A549 (cell line): ENCODE measurements around the gene DNAJC7. TPM values are rescaled to one million over a fixed set of nuclear protein-coding genes. Genes with fewer than 3 reads are reported as not detected.

Source experiments
- ATAC-seq, 2 experiments: fragments of 200-7000 bp in 1 of 2; fragments of >200 bp in 1 of 2; cut with Nextera tagmentation in 1 of 2; cut with Tn5 transposase in 1 of 2; 3 replicates each; pipeline versions ENCODE4 v1.8.0 to v1.9.1; 2018 to 2020; ENCODE audit warnings: mild to moderate bottlenecking in 1 of 2, moderate library complexity in 1 of 2
- CTCF ChIA-PET: fragments of 300-600 bp; sonication (Branson Sonifier 250); formaldehyde crosslinking; extraction: SDS; loops from one replicate; lab custom pipeline; 2021; ENCODE audit warnings: antibody characterized with exemption, inconsistent platforms; lab: Yijun Ruan, JAX
- POLR2A ChIA-PET: fragments of 350-600 bp; formaldehyde crosslinking; extraction: SDS; loops from one replicate; lab custom pipeline; 2021; ENCODE audit warnings: antibody characterized with exemption, inconsistent platforms; lab: Yijun Ruan, JAX
- DNase-seq, 2 experiments: peaks; one replicate each; pipeline versions ENCODE4 v3.0.0 to v3.0.0-alpha.2; 2011 to 2016; ENCODE audit warnings: low read depth in 1 of 2, low spot score in 1 of 2
- FAIRE-seq: peaks from 2 replicates; lab custom pipeline; 2011; peaks lifted over from hg19 to GRCh38; lab: Jason Lieb, UNC
- H3K27ac ChIP-seq, 2 experiments: fragments of >200 bp; sonication (Bioruptor Twin); formaldehyde crosslinking; 3 replicates each; pipeline ENCODE4 v1.5.1; 2016 to 2017
- H3K4me1 ChIP-seq: fragments of >200 bp; sonication (Bioruptor Twin); formaldehyde crosslinking; 3 replicates; pipeline ENCODE4 v1.6.1; 2016
- H3K4me2 ChIP-seq: fragments of >200 bp; sonication (Bioruptor Twin); formaldehyde crosslinking; 3 replicates; pipeline ENCODE4 v1.6.1; 2016
- H3K4me3 ChIP-seq: fragments of >200 bp; sonication (Bioruptor Twin); formaldehyde crosslinking; 3 replicates; pipeline ENCODE4 v1.5.1; 2016
- H3K9me3 ChIP-seq: fragments of >200 bp; sonication (Bioruptor Twin); formaldehyde crosslinking; 3 replicates; pipeline ENCODE4 v1.6.1; 2016
- CBX2 ChIP-seq: fragments of 200-600 bp; sonication (generic); IDR thresholded peaks from 2 replicates; pipeline ENCODE4 v1.6.1; 2016; ENCODE audit warnings: low read depth, mild to moderate bottlenecking, borderline replicate concordance
- CEBPB ChIP-seq, 2 experiments: fragments of >200 bp in 1 of 2; sonication (Bioruptor Twin) in 1 of 2; formaldehyde crosslinking in 1 of 2; IDR thresholded peaks; 2 replicates each; pipeline ENCODE4 v1.6.1; 2012 to 2016
- CHD2 ChIP-seq: fragments of 150-350 bp; IDR thresholded peaks from 2 replicates; pipeline ENCODE4 v1.6.1; 2014; ENCODE audit warnings: low read length; ENCODE audit not compliant: partially characterized antibody
- ELK1 ChIP-seq: fragments of 150-350 bp; IDR thresholded peaks from 2 replicates; pipeline ENCODE4 v1.6.1; 2014; ENCODE audit warnings: low read depth, mild to moderate bottlenecking, low read length
- FOSB ChIP-seq: fragments of 250-450 bp; sonication (Bioruptor Pico); IDR thresholded peaks from 2 replicates; pipeline ENCODE4 v1.5.0; 2020; ENCODE audit warnings: mild to moderate bottlenecking, moderate library complexity
- HEYL ChIP-seq: fragments of 250-450 bp; sonication (Bioruptor Pico); IDR thresholded peaks from 2 replicates; pipeline ENCODE4 v1.8.0; 2021; ENCODE audit warnings: mild to moderate bottlenecking, moderate library complexity
- HOXB5 ChIP-seq: fragments of 250-450 bp; sonication (Bioruptor Pico); IDR thresholded peaks from 2 replicates; pipeline ENCODE4 v1.5.0; 2020; ENCODE audit warnings: mild to moderate bottlenecking, moderate library complexity
- JUN ChIP-seq, 2 experiments: fragments of >200 bp; sonication (Bioruptor Twin); formaldehyde crosslinking; IDR thresholded peaks; 2 replicates in 1 of 2; 3 replicates in 1 of 2; pipeline ENCODE4 v1.6.1; 2016 to 2017
- KDM1A ChIP-seq: fragments of 200-600 bp; sonication (generic); IDR thresholded peaks from 2 replicates; pipeline ENCODE4 v1.6.1; 2016; ENCODE audit warnings: low read depth, mild to moderate bottlenecking
- KDM5A ChIP-seq: fragments of 200-600 bp; sonication (generic); IDR thresholded peaks from 2 replicates; pipeline ENCODE4 v1.6.1; 2016; ENCODE audit warnings: antibody characterized with exemption, mild to moderate bottlenecking
- MAZ ChIP-seq: fragments of 150-350 bp; IDR thresholded peaks from 2 replicates; pipeline ENCODE4 v1.6.1; 2014; ENCODE audit warnings: antibody characterized with exemption, low read depth, low read length, borderline replicate concordance
- NPAS2 ChIP-seq: fragments of 250-450 bp; sonication (Bioruptor Pico); IDR thresholded peaks from 2 replicates; pipeline ENCODE4 v1.8.0; 2022; ENCODE audit warnings: mild to moderate bottlenecking, moderate library complexity, borderline replicate concordance
- PBX3 ChIP-seq: IDR thresholded peaks from 2 replicates; pipeline ENCODE4 v1.6.1; 2012
- POLR2A ChIP-seq: IDR thresholded peaks from 2 replicates; pipeline ENCODE4 v1.6.1; 2012; ENCODE audit warnings: mild to moderate bottlenecking, low read length
- RAD21 ChIP-seq, 2 experiments: fragments of >200 bp in 1 of 2; sonication (Bioruptor Twin) in 1 of 2; formaldehyde crosslinking in 1 of 2; IDR thresholded peaks in 1 of 2; conservative IDR thresholded peaks in 1 of 2; 2 replicates in 1 of 2; 3 replicates in 1 of 2; pipeline ENCODE4 v1.6.1; 2012 to 2018; ENCODE audit warnings: inconsistent platforms in 1 of 2
- RARB ChIP-seq: fragments of 250-450 bp; sonication (Bioruptor Pico); IDR thresholded peaks from 2 replicates; pipeline ENCODE4 v1.8.0; 2021; ENCODE audit warnings: mild to moderate bottlenecking, moderate library complexity
- REST ChIP-seq: fragments of 200-600 bp; sonication (generic); IDR thresholded peaks from 2 replicates; pipeline ENCODE4 v1.6.1; 2016; ENCODE audit warnings: antibody characterized with exemption, mild to moderate bottlenecking, moderate library complexity
- SMC3 ChIP-seq: fragments of >200 bp; sonication (Bioruptor Twin); formaldehyde crosslinking; IDR thresholded peaks from 3 replicates; pipeline ENCODE4 v1.6.1; 2018; ENCODE audit warnings: inconsistent platforms
- SREBF2 ChIP-seq: fragments of 450-650 bp; IDR thresholded peaks from 2 replicates; pipeline ENCODE4 v1.6.1; 2014; ENCODE audit warnings: mild to moderate bottlenecking, moderate library complexity
- TFCP2L1 ChIP-seq: fragments of 250-450 bp; sonication (Bioruptor Pico); IDR thresholded peaks from 2 replicates; pipeline ENCODE4 v1.5.0; 2021; ENCODE audit warnings: mild to moderate bottlenecking
- USF2 ChIP-seq: fragments of 450-650 bp; IDR thresholded peaks from 2 replicates; pipeline ENCODE4 v1.6.1; 2014; ENCODE audit warnings: antibody characterized with exemption
- ZFP36 ChIP-seq: fragments of 450-650 bp; IDR thresholded peaks from 2 replicates; pipeline ENCODE4 v1.6.1; 2014; ENCODE audit warnings: borderline replicate concordance; ENCODE audit not compliant: partially characterized antibody
- ZNF302 ChIP-seq: fragments of 250-450 bp; sonication (Bioruptor Pico); IDR thresholded peaks from 2 replicates; pipeline ENCODE4 v1.9.0; 2021; ENCODE audit warnings: inconsistent platforms, mild to moderate bottlenecking, moderate library complexity
- ZSCAN20 ChIP-seq: fragments of 250-450 bp; sonication (Bioruptor Pico); IDR thresholded peaks from 2 replicates; pipeline ENCODE4 v1.8.0; 2022; ENCODE audit warnings: mild to moderate bottlenecking, moderate library complexity
- WGBS: methylation state at CpG from one replicate; pipeline ENCODE4 v1.1.6; 2017; ENCODE audit errors: missing lambda C conversion rate; 5-methylcytosine and 5-hydroxymethylcytosine counted together
- polyA plus RNA-seq, 4 experiments: library from polyadenylated mRNA; depleted of rRNA in 3 of 4; stranded (reverse); fragments of >200 nt; fragmentation: RNase III in 1 of 4; extraction: RNeasy Plus Mini Kit Qiagen cat#74134 plus additional on column Dnase treatment in 1 of 4; gene quantifications; 2 replicates in 3 of 4; 3 replicates in 1 of 4; pipeline ENCODE4 v1.2.3, GENCODE V29; 2011 to 2017
- TF ChIP-seq, protein P1 (sequence below): fragments of 250-450 bp; sonication (Bioruptor Pico); IDR thresholded peaks from 2 replicates; pipeline ENCODE4 v1.5.0; 2020; ENCODE audit warnings: low read depth, mild to moderate bottlenecking, moderate library complexity
- TF ChIP-seq, protein P2 (sequence below): fragments of 250-450 bp; sonication (Bioruptor Pico); IDR thresholded peaks from 2 replicates; pipeline ENCODE4 v1.5.0; 2021; ENCODE audit warnings: mild to moderate bottlenecking, moderate library complexity, borderline replicate concordance

Gene DNAJC7
- polyA plus RNA-seq, 2 of the 4 experiments (the other 2 are of a cell fraction): 95.3 to 148 TPM

DNA sequence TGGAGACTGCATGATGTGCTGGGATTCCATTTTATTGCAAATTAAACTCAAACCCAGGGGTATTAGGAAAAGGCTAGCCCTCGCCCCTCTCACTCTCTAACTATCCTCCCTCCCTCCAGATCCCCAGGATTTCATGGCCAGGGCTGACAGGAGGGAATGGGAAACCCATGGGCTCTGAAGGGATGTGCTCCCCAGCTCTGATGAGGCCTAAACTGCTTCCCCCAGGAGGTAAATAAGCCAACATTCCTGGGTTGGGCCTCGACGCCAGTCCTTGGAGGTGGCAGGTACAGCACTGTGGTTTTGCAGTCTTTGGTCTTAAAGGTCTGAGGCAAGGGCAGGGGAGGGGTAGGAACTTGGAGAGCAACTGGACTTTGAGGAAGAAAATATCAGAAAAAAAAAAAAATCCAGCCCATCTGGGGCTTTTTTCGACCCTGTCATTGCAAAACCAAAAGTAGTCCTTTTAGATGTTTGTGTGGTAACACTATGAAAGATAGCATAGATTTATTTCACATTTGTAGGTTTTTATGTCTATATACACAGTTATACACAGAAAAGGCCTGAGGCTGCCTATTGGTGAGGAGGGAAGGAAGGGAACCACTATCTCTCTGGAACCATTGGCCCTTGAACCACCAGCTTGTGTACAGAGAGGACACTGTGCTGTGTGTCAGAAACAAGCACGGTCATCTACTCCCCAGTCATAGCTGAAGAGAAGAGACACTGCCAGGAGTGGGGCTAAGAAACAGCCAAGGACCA, 21.2 kb upstream of the DNAJC7 start:
- DNase-seq (no peak), ATAC-seq (no peak), FAIRE-seq (no peak)
- Histone ChIP-seq H3K27ac (no peak overlapping the region), H3K4me3 (no peak overlapping the region), H3K9me3 (no peaks in the 10 kb centered on the region), H3K4me1 (no peaks in the 10 kb centered on the region), H3K4me2 (no peak overlapping the region)
- ChIA-PET POLR2A (no interaction called here), CTCF (interaction anchor here (0.8 to 22.6 kb wide), 10 partner anchors 9 to 84 kb away, joined by 3 to 346 read pairs (median 4); partner anchors contain the start of genes DHX58, DNAJC7, HSPB9 and NKIRAS2)
- no peak for TF ChIP-seq HOXB5 (CRISPR knock-in tag)
- no peak for TF ChIP-seq KDM5A
- no peak for TF ChIP-seq MAZ
- no peak for TF ChIP-seq CBX2
- TF ChIP-seq CHD2: no peak
- no peak for TF ChIP-seq RAD21 (conservative IDR thresholded peaks at IDR 0.05 in 1 of 2, IDR thresholded peaks at IDR 0.05 in 1 of 2)
- no peak for TF ChIP-seq ZSCAN20 (CRISPR knock-in tag)
- no peak for TF ChIP-seq POLR2A
- TF ChIP-seq, protein P1, sequence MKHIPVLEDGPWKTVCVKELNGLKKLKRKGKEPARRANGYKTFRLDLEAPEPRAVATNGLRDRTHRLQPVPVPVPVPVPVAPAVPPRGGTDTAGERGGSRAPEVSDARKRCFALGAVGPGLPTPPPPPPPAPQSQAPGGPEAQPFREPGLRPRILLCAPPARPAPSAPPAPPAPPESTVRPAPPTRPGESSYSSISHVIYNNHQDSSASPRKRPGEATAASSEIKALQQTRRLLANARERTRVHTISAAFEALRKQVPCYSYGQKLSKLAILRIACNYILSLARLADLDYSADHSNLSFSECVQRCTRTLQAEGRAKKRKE (CRISPR knock-in tag): no peak
- no peak for TF ChIP-seq RARB (CRISPR knock-in tag)
- TF ChIP-seq REST: no peak
- no peak for TF ChIP-seq USF2
- WGBS: 67% methylated on average over 5 of the region's 5 CpGs

- Histone ChIP-seq H3K9me3 (no peaks in the 10 kb centered on the region), H3K4me3 (no peak overlapping the region), H3K4me2 (no peak overlapping the region), H3K4me1 (no peaks in the 10 kb centered on the region), H3K27ac (no peak overlapping the region)
- ChIA-PET CTCF (interaction anchor here (0.8 to 22.6 kb wide), 6 partner anchors 10 to 63 kb away, joined by 3 to 346 read pairs (median 3); partner anchors contain the start of genes DNAJC7 and NKIRAS2), POLR2A (no interaction called here)
- FAIRE-seq (no peak), ATAC-seq (no peak), DNase-seq (no peak)
- WGBS: 38% methylated on average over 6 of the region's 6 CpGs
- TF ChIP-seq FOSB (CRISPR knock-in tag): no peak
- no peak for TF ChIP-seq TFCP2L1
- no peak for TF ChIP-seq NPAS2 (CRISPR knock-in tag)
- no peak for TF ChIP-seq KDM5A
- TF ChIP-seq CEBPB (IDR thresholded peaks at IDR 0.05): no peak
- no peak for TF ChIP-seq ELK1
- no peak for TF ChIP-seq ZFP36
- TF ChIP-seq CHD2: no peak
- no peak for TF ChIP-seq CBX2
- TF ChIP-seq SMC3: no peak
- no peak for TF ChIP-seq PBX3
- TF ChIP-seq JUN (IDR thresholded peaks at IDR 0.05): no peak
- TF ChIP-seq, protein P2, sequence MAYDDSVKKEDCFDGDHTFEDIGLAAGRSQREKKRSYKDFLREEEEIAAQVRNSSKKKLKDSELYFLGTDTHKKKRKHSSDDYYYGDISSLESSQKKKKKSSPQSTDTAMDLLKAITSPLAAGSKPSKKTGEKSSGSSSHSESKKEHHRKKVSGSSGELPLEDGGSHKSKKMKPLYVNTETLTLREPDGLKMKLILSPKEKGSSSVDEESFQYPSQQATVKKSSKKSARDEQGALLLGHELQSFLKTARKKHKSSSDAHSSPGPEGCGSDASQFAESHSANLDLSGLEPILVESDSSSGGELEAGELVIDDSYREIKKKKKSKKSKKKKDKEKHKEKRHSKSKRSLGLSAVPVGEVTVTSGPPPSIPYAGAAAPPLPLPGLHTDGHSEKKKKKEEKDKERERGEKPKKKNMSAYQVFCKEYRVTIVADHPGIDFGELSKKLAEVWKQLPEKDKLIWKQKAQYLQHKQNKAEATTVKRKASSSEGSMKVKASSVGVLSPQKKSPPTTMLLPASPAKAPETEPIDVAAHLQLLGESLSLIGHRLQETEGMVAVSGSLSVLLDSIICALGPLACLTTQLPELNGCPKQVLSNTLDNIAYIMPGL (CRISPR knock-in tag): no peak
- no peak for TF ChIP-seq ZNF302
- TF ChIP-seq SREBF2: no peak
- TF ChIP-seq KDM1A: no peak
- TF ChIP-seq HEYL (CRISPR knock-in tag): no peak
- TF ChIP-seq HOXB5 (CRISPR knock-in tag): no peak
These were observed 16.8 kb upstream of the DNAJC7 start for GRCh38 chr17:42034059-42034458.
